Epithelial cell of esophagus (primary cell): Measurements from ENCODE around the gene FNIP2.

Experiments
- DNase-seq: peaks from one replicate; pipeline ENCODE4 v3.0.0; 2010; ENCODE audit warnings: low read depth
- H3K4me3 ChIP-seq: 2 replicates; pipeline ENCODE4 v1.5.1; 2011; ENCODE audit warnings: mild to moderate bottlenecking, low read length, control low read depth
- TF ChIP-seq, protein P1 (sequence below): IDR thresholded peaks from 2 replicates; pipeline ENCODE4 v1.5.1; 2011; ENCODE audit warnings: low read depth, mild to moderate bottlenecking, low read length, control low read depth, inconsistent platforms; ENCODE audit not compliant: insufficient read depth; ENCODE audit errors: missing control alignments

The FNIP2 gene

GRCh38 chr4:158763462-158763861 is 5.4 kb upstream of the FNIP2 start:
- TF ChIP-seq, protein P1, sequence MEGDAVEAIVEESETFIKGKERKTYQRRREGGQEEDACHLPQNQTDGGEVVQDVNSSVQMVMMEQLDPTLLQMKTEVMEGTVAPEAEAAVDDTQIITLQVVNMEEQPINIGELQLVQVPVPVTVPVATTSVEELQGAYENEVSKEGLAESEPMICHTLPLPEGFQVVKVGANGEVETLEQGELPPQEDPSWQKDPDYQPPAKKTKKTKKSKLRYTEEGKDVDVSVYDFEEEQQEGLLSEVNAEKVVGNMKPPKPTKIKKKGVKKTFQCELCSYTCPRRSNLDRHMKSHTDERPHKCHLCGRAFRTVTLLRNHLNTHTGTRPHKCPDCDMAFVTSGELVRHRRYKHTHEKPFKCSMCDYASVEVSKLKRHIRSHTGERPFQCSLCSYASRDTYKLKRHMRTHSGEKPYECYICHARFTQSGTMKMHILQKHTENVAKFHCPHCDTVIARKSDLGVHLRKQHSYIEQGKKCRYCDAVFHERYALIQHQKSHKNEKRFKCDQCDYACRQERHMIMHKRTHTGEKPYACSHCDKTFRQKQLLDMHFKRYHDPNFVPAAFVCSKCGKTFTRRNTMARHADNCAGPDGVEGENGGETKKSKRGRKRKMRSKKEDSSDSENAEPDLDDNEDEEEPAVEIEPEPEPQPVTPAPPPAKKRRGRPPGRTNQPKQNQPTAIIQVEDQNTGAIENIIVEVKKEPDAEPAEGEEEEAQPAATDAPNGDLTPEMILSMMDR = no peak
- no peak for DNase-seq

GRCh38 chr4:158766434-158767044 is 2.3 kb upstream of the FNIP2 start:
- TF ChIP-seq, protein P1 = no peak
- H3K4me3 ChIP-seq = no peak overlapping the region
- no peak for DNase-seq

More at GRCh38 chr4:158763462-158763861, 5.4 kb upstream of the FNIP2 start:
- no peak overlapping the region for H3K4me3 ChIP-seq

DNA sequence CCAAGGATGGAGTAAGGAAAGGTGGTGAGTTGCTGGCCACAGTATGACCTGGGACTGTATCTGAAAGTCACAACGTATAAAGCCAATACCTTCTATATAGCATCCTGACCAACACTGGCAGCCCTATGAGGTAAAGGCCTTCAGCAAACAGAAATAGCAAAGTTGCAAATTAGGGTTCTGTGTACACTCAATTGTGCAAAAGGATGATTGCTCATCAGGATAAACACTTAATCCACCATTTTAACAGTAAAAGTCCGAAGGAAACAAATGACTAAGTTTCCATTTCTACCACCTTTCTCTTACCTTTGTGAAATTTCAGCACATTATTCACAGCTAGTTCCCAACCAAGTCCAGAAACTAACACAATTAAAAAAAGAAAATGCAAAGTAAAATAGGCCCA is 1.4 kb upstream of the FNIP2 start:
- H3K4me3 ChIP-seq = no peak overlapping the region
- TF ChIP-seq, protein P1 = no peak
- no peak for DNase-seq

GRCh38 chr4:158769175-158769921 is 522 bp downstream of the FNIP2 start:
- peak overlapping the region; percentile 87 for H3K4me3 ChIP-seq
- TF ChIP-seq, protein P1 = no peak
- peak; percentile 43 for DNase-seq

GRCh38 chr4:158770671-158771070 is 1.8 kb downstream of the FNIP2 start:
- no peak for DNase-seq
- TF ChIP-seq, protein P1 = no peak
- no peak overlapping the region for H3K4me3 ChIP-seq

GRCh38 chr4:158771776-158772175 is 3.0 kb downstream of the FNIP2 start:
- no peak for DNase-seq
- TF ChIP-seq, protein P1 = no peak
- H3K4me3 ChIP-seq = no peak overlapping the region
